GM21526 (cell line): ENCODE results near the gene ETDA.
"Not testable (repeated sequence)": the region's sequence is repeated elsewhere in the genome, so short reads cannot be mapped to it uniquely, and the experiment has no call there.

Experiments used
- ATAC-seq: cut with Tn5 transposase; IDR thresholded peaks from one replicate; pipeline ENCODE4 v1.9.1; 2021; ENCODE audit warnings: moderate library complexity; ENCODE audit not compliant: unreplicated experiment, low FRiP score

ETDA gene

DNA sequence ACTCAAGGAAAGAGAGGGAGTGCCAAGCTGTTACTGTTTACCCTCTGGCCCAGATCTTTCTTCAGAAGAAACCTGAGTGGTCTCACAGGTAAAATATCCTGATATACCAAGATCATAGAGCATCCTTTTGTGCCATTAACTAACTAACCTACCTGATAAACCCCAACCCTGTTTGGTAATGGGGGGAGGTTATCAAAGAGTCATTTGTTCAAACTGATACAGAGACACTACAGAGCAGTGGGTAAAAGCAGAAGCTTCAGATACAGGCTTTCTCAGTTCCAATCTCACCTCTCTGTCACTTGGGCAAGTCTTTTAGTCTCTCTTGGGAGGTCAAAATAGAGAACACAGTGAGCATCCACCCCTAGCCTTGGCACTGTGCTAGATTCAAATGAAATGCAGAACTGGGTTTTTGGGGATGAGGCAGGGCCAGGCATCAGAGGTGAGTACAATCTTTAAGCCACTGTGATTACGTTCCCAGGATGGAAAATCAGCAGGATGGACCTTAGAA, at the start of gene ETDA:
Gene ETDA (plus strand): TSS at position 51 of the 508 bp plus-strand sequence. CDS start 1,216 bp downstream, outside the sequence.
- ATAC-seq, result not testable (repeated sequence)

DNA sequence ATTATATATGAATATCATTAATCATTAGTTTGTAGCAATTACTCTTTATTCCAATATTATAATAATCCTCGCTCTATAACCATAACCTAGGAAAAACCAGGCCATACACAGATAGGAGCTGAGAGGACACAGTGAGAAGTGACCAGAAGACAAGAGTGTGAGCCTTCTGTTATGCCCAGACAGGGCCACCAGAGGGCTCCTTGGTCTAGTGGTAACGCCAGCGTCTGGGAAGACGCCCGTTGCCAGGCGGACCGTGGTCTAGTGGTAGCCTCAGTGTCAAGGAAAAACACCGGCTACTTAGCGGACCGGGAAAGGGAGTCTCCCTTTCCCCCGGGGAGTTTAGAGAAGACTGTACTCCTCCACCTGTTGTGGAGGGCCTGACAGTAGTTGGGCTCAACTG, 45.4 kb upstream of the ETDA start:
- ATAC-seq, result not testable (repeated sequence)

- no peak for ATAC-seq
These were observed 38.5 kb upstream of the ETDA start for GRCh38 chrX:135213200-135213844.

GRCh38 chrX:135245989-135246388, 5.9 kb upstream of the ETDA start:
- ATAC-seq, result not testable (repeated sequence)

GRCh38 chrX:135256087-135256684, 4.3 kb downstream of the ETDA start:
- ATAC-seq, result not testable (repeated sequence)

DNA sequence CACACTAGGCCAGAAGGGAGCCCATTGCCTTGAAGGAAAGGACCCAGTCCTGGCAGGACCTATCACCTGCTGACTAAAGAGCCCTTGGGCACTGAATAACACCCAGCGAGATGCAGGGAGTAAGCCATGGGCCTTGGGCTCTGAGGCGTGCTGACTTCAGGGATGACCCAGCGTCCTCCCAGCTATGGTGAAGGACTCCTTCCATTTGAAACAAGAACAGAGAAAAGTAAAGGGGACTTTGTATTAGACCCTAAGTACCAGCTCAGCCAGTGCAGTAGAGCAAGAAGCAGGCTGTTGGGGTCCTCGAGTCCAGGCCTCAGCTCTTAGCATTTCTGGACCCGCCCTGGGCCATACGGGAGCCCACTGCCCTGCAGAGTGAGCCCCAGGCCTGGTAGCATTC, 5.1 kb downstream of the ETDA start:
- no peak for ATAC-seq

DNA sequence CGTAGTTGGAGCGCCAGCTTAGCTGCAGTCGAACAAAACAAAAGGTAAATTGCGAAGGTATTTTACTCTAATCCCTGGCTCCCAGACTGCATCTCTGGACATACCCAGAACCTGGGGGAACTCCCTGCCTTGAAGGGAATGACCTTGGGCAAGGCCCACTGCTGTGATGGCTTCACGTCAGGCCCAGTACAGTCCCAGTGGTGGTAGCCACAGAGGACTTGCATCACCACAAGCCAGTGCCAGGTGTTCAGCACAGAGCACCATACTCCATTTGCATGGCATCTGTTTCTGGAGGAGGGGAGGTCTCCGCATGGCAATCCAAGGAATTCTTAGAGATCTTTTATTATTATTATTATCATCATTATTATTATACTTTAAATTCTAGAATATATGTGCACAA, 5.6 kb downstream of the ETDA start:
- no peak for ATAC-seq

GRCh38 chrX:135260976-135261375, 9.1 kb downstream of the ETDA start:
- not testable (repeated sequence) for ATAC-seq

GRCh38 chrX:135263376-135263775, 11.5 kb downstream of the ETDA start:
- not testable (repeated sequence) for ATAC-seq

DNA sequence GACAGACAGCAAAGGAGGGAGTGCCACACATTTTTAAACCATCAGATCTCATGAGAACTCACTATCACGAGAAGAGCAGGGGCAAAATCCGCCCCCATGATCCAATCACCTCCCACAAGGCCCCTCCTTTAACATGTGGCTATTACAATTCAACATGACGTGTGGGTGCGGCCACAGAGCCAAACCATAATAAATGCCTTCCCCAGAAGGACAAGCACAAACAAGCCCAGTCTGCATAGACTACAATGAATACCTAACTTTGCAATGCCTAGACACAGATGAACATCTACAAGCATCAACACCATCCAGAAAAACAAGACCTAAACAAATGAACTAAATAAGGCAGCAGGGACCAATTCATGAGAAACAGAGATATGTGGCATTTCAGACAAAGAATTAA, 12.3 kb downstream of the ETDA start:
- ATAC-seq, result no peak

DNA sequence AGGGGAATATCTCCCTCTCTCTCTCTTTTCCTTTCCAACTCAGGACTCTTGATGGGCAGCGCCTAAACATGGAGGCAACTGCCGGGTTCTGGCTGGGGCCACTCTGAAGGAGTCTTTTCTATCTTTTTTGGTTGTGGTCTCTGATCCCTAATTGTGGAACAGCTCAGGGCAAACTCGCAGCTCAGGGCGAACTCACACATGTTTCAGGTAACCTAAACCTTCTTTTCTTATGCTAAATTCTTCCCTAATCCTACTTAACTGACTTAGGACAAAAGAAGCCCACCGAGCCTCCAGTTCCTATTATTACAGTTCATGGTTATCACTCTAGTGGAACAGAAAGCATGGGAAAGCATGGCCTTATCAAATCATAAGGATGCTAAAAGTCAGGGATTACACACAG, 21.3 kb downstream of the ETDA start:
- ATAC-seq, result no peak

DNA sequence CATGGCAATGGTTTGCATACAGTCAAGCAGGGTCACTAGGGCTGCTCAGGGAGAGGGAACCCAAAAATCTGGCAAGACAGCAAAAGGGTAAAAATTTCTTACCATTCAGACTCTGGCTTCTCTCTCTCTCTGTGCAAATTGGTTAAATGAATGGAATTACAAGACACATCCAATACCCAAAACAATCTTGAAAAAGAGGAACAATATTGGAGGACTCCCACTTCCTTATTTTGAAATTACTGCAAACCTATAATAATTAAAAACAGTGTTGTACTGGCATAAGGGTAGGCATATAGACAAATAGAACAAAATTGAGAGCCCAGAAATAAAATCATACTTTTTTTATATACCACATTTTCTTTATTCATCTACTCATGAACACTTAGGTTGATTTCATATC, 24.1 kb downstream of the ETDA start:
- no peak for ATAC-seq

- no peak for ATAC-seq
These were observed 35.5 kb downstream of the ETDA start for GRCh38 chrX:135287266-135287823.

GRCh38 chrX:135295238-135295943, 43.5 kb downstream of the ETDA start:
- peak; percentile 99 for ATAC-seq

DNA sequence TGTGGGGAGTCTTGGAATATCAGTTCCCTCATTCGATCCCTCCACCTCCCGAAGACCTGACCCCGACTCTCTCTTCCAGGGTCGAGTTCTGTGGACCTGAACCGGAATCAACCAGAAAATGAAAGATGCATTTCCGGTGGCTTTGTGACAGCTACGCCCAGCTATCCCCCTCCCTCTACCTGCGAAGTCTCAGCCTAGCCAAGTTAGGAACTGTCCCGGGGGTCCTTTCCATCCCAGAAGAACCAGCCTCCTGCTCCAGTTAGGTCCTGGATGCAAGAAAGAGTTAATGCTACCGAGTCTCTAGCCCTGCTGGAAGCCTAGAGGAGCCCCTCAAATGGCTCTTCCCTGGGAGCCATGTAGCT, 44.1 kb downstream of the ETDA start:
- ATAC-seq, result peak; percentile 58

DNA sequence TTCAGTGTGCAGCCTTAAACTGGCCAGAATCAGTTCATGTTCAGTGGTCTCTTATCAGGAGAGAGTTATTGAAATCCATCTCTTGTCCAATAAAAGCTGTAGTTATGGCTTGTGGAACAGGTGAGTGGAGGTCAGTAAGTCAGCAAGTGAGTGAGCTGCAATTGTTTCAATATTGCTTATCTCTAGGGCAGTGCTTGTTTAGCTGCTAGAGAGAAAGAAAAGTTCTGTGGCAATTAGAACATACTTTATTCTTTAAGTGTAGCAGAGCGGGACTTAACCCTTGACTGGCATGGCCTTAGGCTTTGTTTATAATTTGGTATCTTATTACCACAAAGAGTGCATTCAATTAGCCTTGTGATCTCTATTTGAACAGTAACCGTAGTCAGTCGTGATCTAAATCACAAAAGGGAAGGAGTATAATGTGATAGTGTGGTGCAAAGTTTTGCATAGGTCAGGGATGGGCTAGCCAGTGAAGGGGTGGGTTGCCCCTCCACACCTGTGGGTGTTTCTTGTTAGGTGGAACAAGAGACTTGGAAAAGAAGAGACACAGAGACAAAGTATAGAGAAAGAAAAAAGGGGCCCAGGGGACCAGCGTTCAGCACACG, 50.5 kb downstream of the ETDA start:
- no peak for ATAC-seq
